ENCODE results near the gene AKT3. TPM values are rescaled to one million over a fixed set of nuclear protein-coding genes. Genes with fewer than 3 reads are reported as not detected.

Gene AKT3
- total RNA-seq, 2 donors from 2014 or later = 13.6 to 31.2 TPM

GRCh38 chr1:243447347-243447746 is 402.7 kb downstream of the AKT3 start:
- TF ChIP-seq CTCF (IDR thresholded peaks at IDR 0.05) = no peak
- peaks cover 0 to 4% of the 10 kb centered on the region in 2 donors for H3K4me1 ChIP-seq
- no peaks in the 10 kb centered on the region for H3K27me3 ChIP-seq
- H3K27ac ChIP-seq = no peak overlapping the region
- no peaks in the 10 kb centered on the region for H3K36me3 ChIP-seq
- H3K4me3 ChIP-seq = no peak overlapping the region
- DNase-seq (ENCODE audit: low spot score) = no peak
- no peaks in the 10 kb centered on the region for H3K9me3 ChIP-seq

GRCh38 chr1:243443557-243443956 is 406.5 kb downstream of the AKT3 start:
- Histone ChIP-seq H3K4me3 (no peak overlapping the region), H3K9me3 (no peaks in the 10 kb centered on the region), H3K4me1 (peaks cover 0 to 4% of the 10 kb centered on the region in 2 donors), H3K27ac (no peak overlapping the region), H3K36me3 (no peaks in the 10 kb centered on the region), H3K27me3 (no peaks in the 10 kb centered on the region)
- TF ChIP-seq CTCF (IDR thresholded peaks at IDR 0.05) = no peak
- DNase-seq (ENCODE audit: low spot score) = no peak

GRCh38 chr1:243441601-243442000 is 408.4 kb downstream of the AKT3 start:
- Histone ChIP-seq H3K4me3 (no peak overlapping the region), H3K27ac (no peak overlapping the region), H3K9me3 (no peaks in the 10 kb centered on the region), H3K27me3 (no peaks in the 10 kb centered on the region), H3K4me1 (peaks cover 0 to 4% of the 10 kb centered on the region in 2 donors), H3K36me3 (no peaks in the 10 kb centered on the region)
- no peak for TF ChIP-seq CTCF (IDR thresholded peaks at IDR 0.05)
- no peak for DNase-seq (ENCODE audit: low spot score)

- Histone ChIP-seq H3K27me3 (no peaks in the 10 kb centered on the region), H3K36me3 (no peaks in the 10 kb centered on the region), H3K9me3 (no peaks in the 10 kb centered on the region), H3K27ac (no peak overlapping the region), H3K4me3 (no peak overlapping the region), H3K4me1 (peaks cover 0 to 4% of the 10 kb centered on the region in 2 donors)
- DNase-seq (ENCODE audit: low spot score) = no peak
- TF ChIP-seq CTCF (IDR thresholded peaks at IDR 0.05) = no peak
These were observed 409.6 kb downstream of the AKT3 start for GRCh38 chr1:243440406-243440805.

- no peaks in the 10 kb centered on the region for H3K9me3 ChIP-seq
- H3K27me3 ChIP-seq = no peaks in the 10 kb centered on the region
- DNase-seq (ENCODE audit: low spot score) = no peak
- no peak overlapping the region for H3K27ac ChIP-seq
- no peaks in the 10 kb centered on the region for H3K36me3 ChIP-seq
- peaks cover 0 to 4% of the 10 kb centered on the region in 2 donors for H3K4me1 ChIP-seq
- TF ChIP-seq CTCF (IDR thresholded peaks at IDR 0.05) = no peak
- no peak overlapping the region for H3K4me3 ChIP-seq
These were observed 411.2 kb downstream of the AKT3 start for GRCh38 chr1:243438815-243439214.

Other genes starting within 250 kb of the AKT3 start
- gene ZBTB18, start 201.0 kb upstream of the AKT3 start, total RNA-seq = 10 to 100 TPM; 14.9 to 19.7 TPM

Measured in right atrium auricular region (tissue), 2 donors.